RPMI7951 (cell line): ENCODE measurements around the gene CC2D2A. TPM values are rescaled to one million over a fixed set of nuclear protein-coding genes. Genes with fewer than 3 reads are reported as not detected.
A peak's percentile ranks its signal among the peaks of the same experiment; 100 is the strongest.

Experiments used
- DNase-seq: peaks from one replicate; pipeline ENCODE4 v3.0.0-alpha.2; 2012; ENCODE audit warnings: low read depth
- total RNA-seq: library from RNA; depleted of rRNA; stranded (reverse); fragments of >200 nt; shearing (Covaris generic); gene quantifications from 2 replicates; pipeline ENCODE4 v1.2.3, GENCODE V29; 2014

The CC2D2A gene
- total RNA-seq, 1 experiment from 2014 or later: 17.7 TPM

GRCh38 chr4:15466596-15466995 lies 3.1 kb upstream of the CC2D2A start:
- DNase-seq: no peak

DNA sequence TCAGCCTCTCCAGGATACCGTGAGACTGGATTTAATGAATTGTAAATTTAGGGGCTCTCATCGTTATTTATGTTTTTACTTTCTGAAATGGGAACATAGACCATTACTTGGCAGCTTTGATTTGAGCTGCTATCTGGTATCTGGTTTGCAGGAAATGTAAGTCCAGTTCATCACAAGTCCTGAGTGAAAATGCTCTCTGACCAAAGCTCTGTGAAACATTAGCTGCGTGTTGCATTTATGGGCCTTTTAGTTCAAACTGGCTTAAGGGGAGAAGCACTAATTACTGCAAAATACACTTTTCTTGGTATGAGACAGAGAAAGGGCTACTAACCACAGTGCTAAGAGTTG lies 420 bp downstream of the CC2D2A start:
- no peak for DNase-seq

DNA sequence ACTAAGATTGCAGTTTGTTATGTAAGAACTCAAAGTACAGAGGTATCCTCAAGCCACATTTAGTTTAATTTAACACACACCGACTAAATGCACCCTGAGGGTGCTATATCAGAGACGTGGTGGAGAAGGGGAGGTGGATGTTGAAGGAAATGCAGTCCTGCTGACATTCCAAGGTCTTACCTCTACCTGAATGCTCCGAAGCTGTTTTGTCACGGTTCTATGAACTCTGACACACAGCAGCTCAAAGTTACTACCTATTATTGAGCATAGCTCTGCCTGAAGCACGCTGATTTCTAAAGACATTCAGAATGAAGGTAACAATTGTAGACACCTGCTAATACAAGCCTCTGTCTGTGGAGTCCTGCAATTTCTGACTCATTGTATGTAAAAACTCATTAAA lies 6.7 kb downstream of the CC2D2A start:
- DNase-seq: no peak

DNA sequence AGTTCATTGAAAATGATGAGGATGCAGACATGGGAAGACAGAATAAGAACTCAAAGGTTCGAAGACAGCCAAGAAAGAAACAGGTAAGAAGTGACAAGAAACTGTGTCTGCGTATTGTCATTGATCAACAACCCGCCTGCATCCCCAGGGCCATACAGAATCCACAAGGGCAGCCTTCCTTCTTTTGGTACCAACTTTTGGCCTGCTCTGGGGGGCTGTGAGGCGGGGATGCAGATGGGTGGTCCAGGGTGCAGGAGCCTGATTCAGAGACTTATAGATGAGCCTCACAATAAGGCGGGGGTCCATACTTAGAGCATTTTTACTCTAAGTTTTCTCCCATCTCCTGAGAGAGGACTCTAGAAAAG lies 9.0 kb downstream of the CC2D2A start:
- no peak for DNase-seq

DNA sequence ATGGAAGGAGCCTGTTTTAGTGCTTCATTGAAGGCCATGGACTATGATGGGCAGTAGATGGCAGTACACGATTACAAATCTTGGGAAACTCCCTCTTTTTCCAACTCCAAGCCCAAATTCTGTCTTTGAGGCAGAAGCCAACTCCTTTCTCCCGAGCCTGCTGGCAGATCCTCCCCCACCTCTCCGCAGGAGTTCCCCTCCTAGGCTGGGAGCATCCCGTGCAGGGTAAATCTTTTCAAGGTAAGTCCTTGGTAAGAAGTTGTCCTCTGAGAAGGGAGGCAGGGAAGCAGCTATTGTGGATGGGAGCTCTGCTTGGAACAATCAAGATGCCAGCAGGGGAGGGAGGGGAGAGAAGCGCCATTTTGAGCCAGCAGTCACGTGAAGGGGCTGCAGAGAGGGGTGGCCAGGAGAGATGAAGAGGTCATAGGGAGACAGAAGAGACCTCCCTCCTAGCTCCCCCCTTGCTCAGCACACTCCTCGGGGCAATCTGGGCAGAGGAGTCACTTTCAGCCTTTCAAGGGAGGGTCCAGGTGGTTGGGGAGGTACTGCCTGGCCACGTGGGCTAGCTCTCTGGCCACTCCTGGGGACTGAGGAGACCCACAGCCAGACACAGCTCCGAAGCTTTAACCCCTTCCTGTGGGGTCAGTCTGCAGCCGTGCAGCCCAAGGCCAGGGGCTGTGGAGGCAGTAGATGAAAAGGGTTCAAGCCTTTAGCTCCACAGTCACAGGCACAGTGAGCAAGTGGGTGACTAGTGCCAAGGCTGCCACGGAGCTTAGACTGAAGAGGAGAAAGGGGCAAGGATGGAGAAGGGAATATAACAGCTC lies 9.6 kb downstream of the CC2D2A start:
- DNase-seq: peak; percentile 75

DNA sequence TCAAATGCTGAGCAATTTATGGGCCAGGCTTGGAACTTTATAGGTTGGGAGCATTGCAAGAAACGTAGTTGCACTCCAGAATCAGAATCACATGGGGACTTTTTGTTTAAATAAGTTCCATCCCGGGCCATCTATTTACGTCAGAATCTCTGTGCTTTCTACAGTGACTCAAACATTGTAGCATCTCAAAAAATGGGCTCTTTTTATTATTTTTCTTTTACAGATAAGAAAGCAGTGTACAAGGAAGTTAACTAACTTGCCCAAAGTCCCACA lies 10.2 kb downstream of the CC2D2A start:
- no peak for DNase-seq

GRCh38 chr4:15481961-15482745 lies 12.5 kb downstream of the CC2D2A start:
- DNase-seq: no peak

GRCh38 chr4:15482842-15483241 lies 13.2 kb downstream of the CC2D2A start:
- DNase-seq: no peak

DNA sequence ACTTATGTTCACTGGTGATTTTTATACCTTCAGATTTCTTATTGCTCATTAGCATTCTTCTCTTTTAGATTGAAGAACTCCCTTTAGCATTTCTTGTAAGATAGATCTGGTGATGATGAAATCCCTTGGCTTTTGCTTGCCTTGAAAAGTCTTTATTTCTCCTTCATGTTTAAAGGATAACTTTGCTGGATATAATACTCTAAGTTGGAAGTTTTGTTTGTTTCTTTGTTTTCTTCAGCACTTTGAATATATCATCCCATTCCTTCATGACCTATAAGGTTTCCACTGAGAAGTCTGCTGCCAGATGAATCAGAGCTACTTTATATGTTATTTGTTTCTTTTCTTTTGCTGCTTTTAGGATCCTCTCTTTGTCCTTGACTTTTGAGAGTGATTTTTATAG lies 18.5 kb downstream of the CC2D2A start:
- no peak for DNase-seq

DNA sequence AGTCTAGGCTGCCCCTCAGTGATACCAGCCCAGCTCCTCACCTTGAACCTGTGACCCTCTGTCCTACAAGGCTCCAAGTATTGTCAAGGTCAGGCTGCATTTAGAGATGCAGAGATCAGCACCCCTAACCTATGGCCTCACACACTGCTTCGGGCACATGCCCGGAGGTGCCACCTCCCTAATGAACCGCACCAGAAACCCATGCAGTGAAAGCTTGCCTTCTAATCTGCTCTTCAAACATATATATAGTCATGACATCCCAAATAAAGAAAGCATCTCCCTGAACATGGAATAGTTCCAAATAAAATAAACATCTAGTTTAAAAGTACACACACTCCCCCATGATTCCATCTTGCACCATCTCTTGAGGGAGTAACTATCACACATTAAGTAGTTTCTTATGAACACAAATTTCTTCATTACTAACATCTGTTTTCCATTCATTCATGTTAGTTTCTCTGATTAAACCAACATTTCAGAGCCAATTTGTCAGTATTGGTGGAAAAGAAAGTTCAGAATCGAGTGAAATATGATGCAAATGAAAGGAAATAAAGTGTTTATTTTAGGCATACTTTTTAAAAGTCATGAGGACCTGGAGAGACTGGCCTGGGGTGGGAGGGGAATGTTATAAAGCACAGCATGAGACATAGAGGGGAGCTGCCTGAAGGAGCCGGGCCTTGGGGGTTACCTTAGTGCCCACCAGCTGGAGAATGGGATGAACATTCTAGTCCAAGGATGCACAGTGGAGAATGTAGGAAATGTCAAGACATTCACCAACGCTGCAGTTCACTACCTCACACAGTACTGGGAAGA lies 19.2 kb downstream of the CC2D2A start:
- DNase-seq: peak; percentile 27

- DNase-seq: no peak
Measured at GRCh38 chr4:15489551-15489950, 19.9 kb downstream of the CC2D2A start.

- no peak for DNase-seq
Measured at GRCh38 chr4:15493411-15493810, 23.7 kb downstream of the CC2D2A start.

DNA sequence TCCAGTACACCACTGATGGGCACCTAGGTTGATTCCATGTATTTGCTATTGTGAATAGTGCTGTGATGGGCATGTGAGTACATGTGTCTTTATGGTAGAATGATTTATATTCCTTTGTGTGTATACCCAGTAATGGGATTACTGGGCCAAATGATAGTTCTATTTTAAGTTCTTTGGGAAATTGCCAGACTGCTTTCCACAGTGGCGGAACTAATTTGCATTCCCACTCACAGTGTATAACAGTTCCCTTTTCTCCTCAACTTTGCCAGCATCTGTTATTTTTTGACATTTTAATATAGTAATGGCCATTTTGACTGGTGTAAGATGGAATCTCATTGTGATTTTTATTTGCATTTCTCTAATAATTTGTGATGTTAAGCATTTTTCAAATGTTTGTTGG lies 25.9 kb downstream of the CC2D2A start:
- peak; percentile 42 for DNase-seq

DNA sequence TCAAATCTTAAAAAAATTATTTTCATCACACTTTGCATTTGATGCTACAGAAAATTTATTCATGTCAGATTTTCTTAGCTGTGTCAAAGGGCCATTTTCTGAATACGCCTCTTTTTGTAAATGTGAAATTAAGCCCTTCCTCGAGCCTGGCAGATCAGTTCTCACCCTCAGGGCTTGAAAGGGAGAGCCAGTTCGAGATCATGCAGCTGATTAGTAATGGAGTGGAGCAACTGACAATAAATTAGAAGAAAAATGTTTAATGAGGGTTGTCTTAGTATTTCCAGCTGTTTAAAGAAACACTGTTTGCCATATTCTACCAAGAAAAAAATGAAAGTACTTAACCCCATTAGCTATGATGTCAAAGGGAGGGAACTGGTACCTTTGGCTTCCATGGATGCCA lies 28.7 kb downstream of the CC2D2A start:
- DNase-seq: peak; percentile 52

DNA sequence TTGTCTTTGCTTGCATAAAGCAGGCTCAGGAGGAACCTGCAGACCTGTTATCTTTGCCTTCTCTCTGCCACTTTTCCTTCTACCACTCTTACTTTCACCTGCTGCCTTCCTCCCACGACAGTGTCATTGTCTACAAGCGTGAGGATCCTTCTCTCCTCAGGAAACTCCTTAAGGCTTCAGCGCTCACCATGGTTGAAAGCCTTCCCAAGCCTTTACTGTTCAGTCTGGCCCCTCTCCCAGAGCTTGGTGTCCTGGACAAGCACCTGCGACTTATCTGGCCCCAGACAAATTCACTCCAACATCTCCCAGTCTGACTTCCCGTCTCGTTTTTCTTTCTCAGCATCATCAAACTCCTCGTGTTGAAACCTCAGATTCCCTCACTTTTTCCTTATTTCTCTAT lies 31.0 kb downstream of the CC2D2A start:
- no peak for DNase-seq

- no peak for DNase-seq
Measured at GRCh38 chr4:15501941-15502340, 32.3 kb downstream of the CC2D2A start.

DNA sequence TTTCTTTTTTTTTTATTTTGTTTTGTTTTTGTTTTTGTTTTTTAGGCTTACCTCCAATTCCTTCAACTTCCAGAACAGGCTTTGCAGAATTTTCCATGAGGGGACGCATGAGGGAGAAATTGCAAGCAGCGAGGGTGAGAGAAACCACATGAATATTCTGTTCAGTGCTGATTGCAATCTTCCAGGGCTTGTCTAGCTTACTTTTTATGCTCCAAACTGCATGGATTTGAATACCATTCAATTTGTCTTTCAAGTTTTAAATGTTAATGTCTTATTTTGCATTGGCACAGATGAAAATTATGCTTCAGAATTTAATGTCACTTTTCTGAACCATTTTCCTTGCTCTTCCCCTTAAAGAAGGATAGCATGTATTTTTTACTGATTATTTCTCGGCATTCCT lies 32.7 kb downstream of the CC2D2A start:
- DNase-seq: no peak

DNA sequence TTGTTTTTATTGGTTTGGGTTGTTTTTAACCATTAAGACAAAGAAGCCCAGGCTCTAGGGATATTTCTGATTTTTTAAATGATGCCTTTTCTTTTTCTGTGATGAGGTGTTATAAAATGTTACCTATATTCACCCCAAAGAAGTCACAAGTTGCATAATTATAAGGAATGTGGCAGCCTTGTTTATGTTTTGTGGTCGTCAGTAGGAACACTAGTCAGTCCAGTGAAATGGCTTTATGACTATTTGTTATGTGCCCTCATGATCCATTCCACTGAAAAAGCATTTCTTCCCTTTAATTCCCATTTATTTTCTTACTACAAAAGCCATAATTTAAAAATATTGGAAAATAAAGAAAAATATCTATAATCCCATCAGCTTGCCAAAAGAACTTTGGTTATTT lies 34.4 kb downstream of the CC2D2A start:
- DNase-seq: no peak

DNA sequence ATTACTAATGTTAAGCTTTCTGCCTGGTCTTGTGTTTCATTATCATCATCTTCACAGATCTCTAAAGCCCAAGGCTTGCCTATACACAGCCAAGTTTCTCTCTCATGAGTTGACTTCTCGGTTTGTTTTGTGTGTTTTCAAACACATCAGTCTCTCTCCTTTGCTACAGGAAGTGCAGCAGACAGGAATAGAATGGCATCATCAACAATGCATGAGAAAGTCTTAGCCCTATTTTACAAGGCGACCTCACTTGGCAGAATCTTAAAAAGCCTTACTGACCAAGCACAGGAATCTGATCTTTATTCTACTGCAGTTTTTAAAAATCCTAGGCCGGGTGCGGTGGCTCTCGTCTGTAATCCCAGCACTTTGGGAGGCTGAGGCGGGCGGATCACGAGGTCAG lies 36.8 kb downstream of the CC2D2A start:
- DNase-seq: peak; percentile 8

DNA sequence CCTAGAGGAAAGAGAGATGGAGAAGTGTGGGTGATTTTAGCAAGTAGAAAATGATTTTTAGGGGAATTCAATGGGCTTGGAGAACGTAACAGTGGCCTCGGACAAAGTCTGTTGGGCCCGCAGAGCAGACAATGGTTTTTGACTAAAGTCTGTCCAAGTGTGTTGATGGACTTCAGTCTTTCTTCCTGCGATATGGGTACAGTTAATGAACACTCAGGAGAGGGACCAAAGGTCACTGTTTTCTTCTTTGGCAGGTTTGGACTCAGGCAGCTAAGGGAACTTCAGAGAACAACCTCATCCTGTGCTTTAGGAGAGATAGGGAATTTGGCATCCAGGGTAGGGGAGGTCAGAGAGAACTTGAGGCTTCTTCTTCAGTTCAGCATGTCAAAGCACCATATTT lies 38.0 kb downstream of the CC2D2A start:
- no peak for DNase-seq

DNA sequence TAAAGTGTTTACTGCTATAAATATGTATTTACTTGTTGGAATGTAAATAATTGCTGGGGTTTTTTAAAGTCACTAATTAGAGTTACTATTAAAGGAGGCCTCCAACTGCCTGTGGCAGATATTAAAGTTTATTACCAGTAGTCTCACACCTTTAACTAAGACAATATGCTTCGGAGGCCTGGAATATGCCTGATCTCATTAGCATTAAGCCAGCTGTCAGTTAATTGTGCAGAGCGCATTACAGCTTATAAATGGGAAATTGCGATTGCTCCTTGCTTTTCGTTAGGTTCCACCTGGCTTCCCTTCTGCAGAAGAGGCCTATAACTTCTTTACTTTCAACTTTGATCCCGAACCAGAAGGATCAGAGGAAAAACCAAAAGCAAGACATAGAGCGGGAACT lies 41.3 kb downstream of the CC2D2A start:
- DNase-seq: no peak

DNA sequence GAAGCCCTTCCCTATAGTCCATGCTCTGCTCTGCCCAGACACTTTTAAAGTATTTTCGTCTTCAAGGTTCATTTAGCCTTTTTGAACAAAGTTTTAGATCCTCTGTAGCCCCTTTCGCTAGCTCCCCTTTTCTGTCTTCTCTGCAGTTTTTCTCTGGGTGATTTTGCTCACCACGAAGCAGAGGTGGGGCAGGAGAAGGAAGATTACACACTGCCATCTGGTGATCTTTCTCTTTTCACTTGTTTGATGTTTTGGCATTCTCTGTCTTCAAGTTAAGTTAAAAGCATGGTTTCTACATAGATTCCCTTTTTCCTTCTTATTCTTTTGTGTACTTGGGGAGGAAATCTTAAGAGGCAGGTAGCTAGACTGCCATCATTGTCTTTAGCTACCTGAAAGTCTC lies 43.9 kb downstream of the CC2D2A start:
- no peak for DNase-seq

DNA sequence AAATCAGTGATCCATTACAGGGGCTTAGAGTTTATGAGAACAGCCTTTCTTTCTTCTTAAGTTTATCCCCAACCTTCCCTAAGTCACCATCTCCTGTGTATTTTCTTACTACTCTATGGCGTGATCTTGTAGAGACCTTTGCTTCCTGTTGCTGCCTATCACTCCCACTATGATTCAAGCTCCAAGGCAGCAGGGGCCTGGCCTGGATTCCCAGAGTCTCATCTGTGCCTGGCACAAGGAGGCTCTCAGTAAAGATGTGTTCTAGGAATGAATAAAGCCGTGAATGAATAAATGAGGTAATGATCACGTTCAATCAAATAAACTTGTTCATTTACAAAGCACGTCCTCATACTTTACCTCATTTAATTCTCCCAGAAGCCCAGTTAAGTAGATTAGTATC lies 45.4 kb downstream of the CC2D2A start:
- no peak for DNase-seq
